NCI-H187 (cell line): ENCODE data around the gene BEST1.
"Not testable (repeated sequence)": the region's sequence is repeated elsewhere in the genome, so short reads cannot be mapped to it uniquely, and the experiment has no call there.

ENCODE experiments used
- DNase-seq, 2 experiments: peaks; one replicate each; lab custom pipeline; 2025; lab: John Stamatoyannopoulos, UW

Gene BEST1

DNA sequence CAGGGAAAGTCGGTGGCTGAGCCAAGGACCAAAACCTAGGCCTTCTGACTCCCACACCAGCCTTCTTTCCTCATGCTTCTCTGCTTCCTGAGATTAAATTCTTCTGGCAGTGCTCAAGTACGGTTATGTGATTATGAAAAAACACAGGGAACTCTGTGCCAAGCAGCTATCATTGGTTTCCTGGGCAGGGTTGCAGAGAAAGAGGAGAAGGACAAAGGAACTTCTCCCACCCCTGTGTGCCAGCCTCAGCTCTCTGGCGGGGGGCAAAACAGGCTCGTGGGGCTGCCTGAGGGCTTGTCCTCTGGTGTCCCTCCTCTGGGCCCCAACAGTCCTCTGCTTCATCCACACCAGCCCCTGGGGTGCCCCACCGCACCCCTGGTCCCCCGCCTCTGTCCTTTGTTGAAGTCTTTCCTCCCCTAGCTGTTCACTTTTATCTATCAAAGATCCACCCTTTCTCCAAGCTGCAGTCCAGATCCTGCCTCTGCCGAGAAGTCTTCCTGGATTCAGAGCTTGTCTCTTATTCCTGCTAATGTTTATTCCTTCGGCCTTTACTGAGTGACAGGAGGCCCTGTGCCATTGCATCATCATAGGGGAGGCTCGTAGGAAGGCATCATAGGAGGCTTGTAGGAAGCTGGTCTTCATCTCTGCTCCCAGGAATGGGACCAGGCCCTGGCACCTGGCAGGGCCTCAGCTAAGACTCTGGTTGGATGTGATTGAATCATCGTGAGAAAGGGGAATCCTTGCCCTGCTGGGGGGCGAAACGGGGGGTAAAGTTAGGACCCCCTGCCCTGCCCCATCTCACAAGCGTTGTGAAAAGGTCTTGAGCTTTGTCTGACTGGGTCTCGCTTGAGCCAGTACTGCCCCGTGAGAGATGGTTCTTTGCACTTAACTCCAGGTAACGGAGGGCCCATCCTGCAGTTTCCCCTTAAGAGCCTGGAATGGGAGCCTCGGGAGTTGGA lies 28.8 kb downstream of the BEST1 start:
- DNase-seq = no peak

DNA sequence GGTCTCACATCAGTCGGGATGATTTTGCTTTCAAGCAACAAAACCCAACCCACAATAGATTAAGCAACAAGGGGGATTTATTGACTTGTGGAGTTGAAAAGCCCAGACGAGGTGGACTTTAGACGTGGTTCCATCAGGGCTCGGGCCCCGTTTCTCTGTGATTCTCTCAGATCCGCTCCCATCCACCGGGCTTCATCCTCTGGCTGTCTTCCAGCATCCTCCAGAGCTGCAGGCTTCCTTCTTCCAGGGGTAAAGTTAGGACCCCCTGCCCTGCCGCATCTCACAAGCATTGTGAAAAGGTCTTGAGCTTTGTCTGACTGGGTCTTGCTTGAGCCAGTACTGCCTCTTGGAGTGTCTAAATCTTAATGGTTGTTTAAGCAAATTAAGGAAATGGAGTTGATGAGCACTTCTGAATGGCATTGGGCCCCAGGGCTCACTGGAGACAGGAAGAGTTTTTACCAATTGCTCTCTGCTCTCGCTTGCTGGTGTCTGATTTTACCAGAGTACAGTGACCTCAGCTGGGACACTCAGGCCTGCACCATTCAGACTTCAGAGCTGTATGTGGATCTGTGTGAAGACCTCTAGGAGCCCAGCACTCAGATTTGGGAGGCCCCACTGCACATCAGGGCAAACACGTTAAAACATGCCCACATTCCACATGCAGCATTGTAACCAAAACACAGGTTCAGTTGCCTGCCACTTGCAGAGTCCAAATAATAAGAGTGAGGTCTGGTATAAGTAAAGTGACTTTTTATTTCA lies 30.8 kb downstream of the BEST1 start:
- DNase-seq = no peak

DNA sequence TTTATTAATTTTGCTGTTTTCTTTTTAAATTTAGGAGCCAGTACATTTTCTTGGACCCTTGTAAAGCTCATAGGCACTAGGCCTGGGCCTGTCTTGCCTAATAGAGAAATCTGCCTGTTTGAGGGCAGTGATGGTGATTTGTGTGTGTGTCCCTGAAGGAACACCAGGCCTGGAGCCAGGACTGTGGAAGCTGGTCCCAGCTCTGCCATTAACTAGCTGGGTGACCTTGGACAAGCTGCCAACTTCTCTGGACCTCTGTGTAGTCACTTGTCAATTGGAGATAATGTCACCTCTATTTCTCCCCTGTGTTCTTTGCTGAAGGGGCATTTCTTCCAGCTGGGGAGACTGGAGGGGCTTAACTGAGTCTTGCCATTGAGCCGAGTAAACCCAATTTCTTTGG lies 33.3 kb downstream of the BEST1 start:
- no peak for DNase-seq

DNA sequence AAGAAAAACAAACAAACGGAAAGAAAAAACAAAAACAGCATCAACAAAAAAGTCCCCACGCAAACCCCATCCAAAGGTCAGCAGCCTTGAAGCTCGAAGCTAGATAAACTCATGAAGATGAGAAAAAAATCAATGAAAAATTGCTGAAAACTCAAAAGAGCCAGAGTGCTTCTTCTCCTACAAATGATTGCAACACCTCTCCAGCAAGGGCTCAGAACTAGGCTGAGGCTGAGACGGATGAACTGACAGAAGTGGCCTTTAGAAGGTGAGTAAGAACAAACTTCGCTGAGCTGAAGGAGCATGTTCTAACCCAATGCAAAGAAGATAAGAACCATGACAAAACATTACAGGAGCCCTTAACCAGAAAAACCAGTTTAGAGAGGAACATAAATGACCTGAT lies 35.7 kb downstream of the BEST1 start:
- DNase-seq = no peak

DNA sequence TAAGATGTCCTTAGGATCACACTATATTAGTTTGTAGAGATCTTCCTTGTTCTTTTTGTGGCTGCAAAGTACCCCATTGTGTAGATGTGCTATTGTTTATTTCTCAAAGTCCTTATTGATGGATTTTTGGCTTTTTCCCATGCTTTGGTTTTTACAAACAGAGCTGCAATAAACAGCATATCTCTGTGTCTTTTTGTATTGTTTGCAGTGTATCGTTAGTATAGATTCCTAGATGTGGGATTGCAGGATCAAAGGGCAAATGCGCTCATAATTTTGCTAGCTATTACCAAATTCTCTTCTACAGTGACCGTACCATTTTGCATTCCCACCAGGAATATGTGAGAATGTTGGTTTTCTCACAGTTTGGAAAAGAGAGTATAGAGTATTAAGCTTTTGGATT lies 44.8 kb downstream of the BEST1 start:
- DNase-seq = no peak

DNA sequence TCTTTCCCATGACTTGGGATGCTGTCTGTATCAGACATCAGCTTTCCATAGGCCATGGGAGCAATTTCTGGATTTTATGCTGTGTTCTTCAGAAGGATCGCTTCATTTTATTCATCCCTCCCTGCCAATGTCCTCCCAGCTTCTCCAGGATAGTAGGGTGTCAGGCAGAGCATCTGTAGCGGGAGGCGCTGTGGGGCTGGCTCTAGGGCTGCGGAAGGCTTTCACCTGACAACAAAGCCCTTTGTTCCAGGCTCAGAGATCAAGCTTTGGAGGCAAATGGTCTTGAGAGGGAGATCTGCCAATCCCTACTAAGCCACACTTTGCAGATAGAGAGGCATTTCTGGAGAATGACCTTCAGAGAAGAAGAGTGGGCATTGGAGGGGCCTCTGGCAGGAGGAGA lies 46.8 kb downstream of the BEST1 start:
- no peak for DNase-seq

DNA sequence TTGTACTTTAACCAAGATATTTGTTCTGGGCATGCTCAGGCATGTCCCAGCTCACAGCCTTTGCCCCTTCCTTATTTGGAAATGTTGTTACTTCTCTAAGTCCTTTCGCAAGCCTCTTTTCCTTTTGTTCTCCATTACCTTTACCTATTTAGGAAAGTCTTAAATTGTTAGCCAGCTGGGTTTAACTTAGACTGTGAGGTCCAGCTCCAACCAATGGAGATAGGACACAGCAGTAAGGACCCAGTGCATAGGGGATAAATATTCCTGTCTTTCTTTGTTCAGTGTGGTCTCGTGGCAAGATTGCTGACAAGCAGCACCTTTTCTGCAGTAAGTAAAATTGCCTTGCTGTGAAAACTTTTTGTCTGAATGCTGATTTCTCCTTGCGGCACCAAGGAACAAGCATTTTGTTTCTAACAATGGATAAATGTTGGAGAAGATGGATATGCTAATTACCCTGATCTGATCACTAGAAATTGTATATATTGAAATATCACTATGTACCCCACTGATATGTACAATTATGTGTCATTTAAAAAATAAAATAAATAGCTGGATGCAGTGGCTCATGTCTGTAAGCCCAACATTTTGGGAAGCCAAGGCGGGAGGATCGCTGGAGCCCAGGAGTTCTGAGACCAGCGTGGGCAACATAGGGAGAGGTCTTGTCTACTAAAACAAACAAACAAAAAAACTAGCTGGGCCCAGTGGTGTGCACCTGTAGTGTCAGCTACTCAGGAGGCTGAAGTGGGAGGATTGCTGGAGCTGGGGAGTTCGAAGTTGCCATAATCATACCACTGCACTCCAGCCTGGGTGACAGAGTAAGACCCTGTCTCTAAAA lies 49.2 kb downstream of the BEST1 start:
- no peak for DNase-seq

DNA sequence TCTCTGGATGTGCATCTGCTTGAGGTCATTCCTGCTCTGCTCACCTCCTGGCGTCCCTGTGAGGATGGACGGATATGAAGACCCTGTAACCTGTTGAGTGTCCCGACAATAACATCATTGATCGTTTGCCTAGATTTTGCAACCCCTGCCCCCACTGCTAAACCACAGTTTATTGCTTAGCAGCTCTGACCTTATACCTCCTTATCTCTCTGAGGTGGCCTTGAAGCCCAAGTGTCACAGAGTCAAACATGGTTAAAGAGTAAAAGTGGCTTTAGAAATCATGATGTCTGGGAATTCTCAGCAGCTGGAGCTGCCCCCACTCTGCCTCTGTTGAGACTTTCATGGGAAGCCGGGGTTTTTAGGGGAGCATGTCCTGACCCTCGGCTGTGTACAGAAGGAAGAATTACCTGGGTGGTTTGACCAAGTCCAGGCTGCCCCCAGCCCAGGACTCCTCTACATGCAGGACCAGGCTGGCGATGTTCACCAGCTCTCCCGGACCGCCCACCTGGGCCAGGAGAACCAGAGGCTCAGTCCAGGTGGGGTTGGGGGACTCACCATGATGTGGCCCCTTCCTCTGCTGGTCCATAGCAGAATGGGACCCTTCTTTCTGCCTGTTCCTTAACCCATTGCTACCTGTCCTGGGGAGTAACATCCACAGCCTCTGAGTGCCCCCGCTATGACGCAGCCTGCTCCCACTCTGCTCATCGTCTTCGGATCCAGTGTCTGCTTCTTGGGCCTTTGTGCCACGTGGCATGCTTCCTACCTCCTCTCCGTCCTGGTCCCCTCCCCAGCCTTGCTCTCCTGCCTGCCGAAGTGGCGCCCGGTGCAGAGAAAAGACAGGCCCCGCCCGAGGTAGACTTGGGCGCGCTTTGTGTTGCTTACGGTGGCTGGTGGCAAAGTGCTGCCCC lies 50.6 kb downstream of the BEST1 start:
- no peak for DNase-seq

DNA sequence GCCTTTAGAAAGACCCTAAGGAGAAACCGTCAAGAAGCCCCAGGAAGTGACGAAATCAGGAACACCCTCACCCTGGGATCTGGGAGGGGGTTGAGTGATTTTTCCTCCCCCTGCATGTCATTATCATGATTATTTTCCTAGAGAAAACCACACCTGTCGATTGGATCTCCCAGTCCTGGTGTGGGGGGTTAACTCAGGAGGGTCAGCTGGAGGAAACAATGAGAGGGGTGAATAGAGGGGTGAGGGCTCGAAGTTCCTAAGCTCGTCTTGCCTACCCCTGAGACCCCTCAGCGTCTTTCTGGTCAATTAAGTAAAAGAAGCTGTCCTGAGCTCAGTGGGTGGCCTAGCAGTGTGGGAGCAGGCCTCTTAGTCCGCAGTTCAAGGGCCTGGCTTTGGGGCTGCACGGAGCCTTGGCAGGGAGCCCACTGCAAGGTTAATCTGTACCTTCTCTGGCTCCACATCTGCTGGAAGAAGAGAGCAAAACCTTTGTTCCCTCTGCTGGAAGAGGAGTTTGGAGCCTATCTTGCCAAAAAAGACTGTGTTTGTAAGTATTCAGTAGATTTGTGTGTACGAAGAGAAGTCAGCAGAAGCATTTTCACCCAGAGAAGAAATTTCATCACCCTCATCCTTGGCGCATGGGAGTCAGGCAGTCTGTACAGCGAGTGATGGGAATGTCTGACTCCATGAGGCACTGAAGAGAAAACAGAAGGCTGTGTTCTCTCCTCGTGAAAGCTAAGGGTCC lies 51.5 kb downstream of the BEST1 start:
- DNase-seq = no peak

DNA sequence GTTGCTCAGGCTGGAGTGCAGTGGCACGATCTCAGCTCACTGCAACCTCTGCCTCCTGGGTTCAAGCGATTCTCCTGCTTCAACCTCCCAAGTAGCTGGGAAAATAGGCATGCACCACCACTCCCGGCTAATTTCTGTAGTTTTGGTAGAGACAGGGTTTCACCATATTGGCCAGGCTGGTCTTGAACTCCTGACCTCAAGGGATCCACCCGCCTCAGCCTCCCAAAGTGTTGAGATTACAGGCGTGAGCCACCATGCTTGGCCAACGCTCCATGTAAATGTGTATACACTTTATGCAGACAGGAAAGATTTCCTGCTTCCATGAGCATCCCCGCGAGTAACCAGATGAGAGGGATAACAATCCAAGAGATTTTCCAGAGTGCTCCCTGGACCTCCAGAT lies 52.1 kb downstream of the BEST1 start:
- DNase-seq = not testable (repeated sequence)

DNA sequence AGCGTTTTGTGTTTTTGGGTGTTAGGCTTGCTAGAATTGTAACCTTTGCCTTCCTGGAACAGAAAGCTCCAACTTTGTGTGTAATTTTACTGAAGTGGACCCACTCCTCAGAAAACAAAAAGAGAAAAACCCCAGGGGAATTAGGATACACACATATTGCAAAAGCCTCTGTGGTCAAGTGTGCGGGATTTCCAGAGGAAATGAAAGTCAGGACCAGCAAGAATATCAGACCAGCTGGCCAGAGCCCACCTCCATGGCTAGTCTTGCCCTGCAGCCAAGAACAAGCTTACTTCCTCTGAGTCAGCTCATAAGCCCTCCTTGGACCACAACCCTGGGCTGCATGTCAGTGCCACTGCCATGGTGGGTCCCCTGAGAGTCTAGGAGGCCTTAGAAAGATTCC lies 54.3 kb downstream of the BEST1 start:
- no peak for DNase-seq

DNA sequence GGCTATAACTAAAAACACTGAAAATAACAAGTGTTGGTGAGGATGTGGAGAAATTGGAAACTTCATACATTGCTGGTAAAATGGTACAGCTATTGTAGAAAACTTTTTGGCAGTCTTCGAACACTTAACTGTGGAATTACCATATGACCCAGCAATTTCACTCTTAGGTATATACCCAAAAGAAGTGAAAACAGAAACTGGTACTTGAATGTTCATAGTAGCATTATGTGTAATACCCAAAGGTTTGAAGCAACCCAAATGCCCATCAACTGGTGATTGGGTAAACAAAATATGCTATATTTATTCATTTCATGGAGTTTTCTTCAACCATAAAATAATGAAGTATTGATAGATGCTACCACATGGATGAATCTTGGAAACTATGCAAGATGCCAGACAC lies 58.0 kb downstream of the BEST1 start:
- no peak for DNase-seq

DNA sequence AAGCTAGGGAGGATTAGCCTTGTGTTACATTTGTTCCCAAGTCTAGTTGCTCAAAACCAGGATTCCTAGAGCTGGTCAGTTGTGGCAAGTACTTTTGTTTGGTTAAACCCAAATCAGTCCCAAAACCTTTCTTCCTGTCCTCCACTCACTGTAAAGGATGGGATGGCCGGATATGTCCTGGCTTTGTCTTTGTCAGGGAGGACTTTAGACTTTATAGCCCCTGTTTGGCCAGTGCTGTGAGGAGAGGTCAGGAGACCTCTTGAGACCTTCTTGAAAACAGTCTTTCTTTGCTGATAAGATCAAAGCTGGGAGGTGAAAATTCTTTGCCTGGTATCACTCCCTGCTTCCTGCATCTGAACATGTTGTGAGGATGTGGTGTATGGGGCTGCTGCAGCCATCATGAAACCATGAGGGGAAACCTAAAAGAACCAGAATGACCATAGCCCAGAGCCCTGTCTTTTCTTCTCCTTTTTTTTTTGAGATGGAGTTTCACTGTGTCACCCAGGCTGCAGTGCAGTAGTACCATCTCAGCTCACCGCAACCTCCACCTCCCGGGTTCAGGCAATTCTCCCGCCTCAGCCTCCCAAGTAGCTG lies 60.9 kb downstream of the BEST1 start:
- no peak for DNase-seq

DNA sequence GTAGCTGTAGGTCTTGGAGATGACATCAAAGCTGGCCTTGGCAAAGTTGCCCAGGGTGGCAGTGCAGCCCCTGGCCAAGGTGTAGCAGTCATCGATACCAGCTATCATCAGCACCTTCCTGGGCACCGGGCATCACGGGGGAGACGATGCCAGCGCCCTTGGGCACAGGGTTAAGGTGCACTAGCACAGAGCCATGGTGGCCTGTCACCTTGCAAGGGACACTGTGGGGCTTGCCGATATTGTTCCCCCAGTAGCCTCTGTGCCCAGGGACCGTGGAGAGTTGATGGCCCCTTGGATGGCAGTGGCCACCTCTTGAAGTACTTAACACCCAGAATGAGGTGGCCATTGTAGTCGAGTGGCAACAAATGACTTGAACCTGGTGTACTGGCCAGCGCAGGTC lies 61.7 kb downstream of the BEST1 start:
- DNase-seq = no peak

DNA sequence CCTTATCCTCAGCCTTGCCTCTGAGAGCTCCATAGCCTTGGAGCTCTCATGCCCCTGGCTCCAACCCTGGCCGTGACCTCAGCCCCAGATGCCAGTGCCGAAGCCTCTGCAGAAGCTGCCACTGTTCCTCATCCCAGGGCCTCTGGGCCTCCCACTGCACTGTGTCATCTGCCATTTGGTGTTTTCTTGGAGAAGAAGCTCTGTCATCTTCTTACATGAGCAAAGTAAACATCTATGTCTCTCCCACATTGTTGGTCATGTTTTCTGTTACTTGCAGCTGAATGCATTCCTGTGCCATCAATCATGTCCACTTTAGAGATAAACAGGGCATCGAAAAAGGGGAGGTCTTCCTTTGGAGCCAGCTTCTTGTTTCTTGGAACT lies 62.3 kb downstream of the BEST1 start:
- DNase-seq = no peak

DNA sequence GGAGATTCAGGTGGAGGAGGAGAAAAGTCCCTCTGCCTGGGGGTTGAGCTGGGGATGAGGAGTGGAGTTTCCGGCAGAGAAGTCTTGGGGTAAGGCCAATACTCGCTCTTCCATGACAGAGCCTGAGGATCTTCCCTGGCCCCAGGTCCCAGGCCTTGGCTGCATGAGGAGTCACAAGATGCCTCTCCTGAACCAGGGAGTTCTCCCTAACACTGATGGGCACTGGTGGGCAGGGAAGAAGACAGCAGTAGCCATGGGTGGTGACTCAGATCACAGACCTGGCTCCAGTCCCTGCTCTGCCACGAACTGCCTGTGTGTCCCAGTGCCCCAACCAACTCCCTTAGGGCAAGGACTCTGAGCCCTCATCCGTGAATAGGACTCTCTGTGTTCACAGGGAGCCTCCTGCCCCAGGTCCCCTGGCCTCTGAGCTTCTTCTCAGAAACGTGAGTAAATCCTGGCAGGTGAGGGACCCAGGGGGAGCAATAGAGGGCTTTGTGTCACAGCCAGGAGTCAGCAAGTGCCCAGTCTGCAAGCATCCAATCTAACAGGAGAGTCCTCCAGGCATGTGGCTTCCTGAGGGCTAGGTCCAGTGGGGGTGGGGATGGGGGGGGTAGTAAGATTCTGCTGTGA lies 62.8 kb downstream of the BEST1 start:
- DNase-seq = no peak
